ENCODE results near the gene ZDHHC21.

ZDHHC21 gene

DNA sequence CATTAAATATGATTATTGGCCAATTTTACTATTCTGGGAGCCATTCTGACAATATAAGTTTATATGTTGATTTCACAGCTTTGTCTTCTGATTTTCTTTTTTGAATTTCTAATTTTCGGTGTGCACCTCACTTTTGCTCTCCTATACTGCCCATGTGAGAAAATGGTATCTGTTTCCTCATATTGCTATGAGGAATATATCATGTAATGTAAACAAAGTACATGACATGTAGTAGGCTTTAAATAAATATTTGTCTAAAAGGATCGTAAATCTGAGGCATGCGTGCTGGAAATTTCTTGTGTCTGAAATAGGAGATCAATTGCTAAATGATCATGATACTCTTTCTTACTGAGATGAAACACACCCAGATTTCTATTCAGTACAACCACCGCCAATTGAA, 119.9 kb downstream of the ZDHHC21 start:
- no peaks in the 10 kb centered on the region for H3K36me3 ChIP-seq (ENCODE audit: control insufficient read depth, low read length)
- H3K79me2 ChIP-seq (ENCODE audit: control insufficient read depth, low read length) = no peaks in the 10 kb centered on the region
- TF ChIP-seq EZH2phosphoT487 (IDR thresholded peaks at IDR 0.05; ENCODE audit: borderline replicate concordance, low read length) = no peak
- TF ChIP-seq, protein P1, sequence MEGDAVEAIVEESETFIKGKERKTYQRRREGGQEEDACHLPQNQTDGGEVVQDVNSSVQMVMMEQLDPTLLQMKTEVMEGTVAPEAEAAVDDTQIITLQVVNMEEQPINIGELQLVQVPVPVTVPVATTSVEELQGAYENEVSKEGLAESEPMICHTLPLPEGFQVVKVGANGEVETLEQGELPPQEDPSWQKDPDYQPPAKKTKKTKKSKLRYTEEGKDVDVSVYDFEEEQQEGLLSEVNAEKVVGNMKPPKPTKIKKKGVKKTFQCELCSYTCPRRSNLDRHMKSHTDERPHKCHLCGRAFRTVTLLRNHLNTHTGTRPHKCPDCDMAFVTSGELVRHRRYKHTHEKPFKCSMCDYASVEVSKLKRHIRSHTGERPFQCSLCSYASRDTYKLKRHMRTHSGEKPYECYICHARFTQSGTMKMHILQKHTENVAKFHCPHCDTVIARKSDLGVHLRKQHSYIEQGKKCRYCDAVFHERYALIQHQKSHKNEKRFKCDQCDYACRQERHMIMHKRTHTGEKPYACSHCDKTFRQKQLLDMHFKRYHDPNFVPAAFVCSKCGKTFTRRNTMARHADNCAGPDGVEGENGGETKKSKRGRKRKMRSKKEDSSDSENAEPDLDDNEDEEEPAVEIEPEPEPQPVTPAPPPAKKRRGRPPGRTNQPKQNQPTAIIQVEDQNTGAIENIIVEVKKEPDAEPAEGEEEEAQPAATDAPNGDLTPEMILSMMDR (IDR thresholded peaks at IDR 0.05; ENCODE audit: low read depth, low read length, poor library complexity, severe bottlenecking) = no peak
- H3K27ac ChIP-seq (ENCODE audit: low read depth, low read length) = no peak overlapping the region
- H3K4me3 ChIP-seq (ENCODE audit: low read length) = no peak overlapping the region
- H3K4me2 ChIP-seq (ENCODE audit: low read length) = no peak overlapping the region
- H3K27me3 ChIP-seq (ENCODE audit: control insufficient read depth, low read length) = no peaks in the 10 kb centered on the region
- no peaks in the 10 kb centered on the region for H3F3A ChIP-seq (ENCODE audit: control insufficient read depth, insufficient read depth)
- H3K9me2 ChIP-seq (replicated peaks; ENCODE audit: control insufficient read depth, low read length) = no peaks in the 10 kb centered on the region
- peaks cover 3% of the 10 kb centered on the region; the same call in 1 of the 2 replicates for H3K9me3 ChIP-seq (ENCODE audit: control insufficient read depth, insufficient read depth, low read length)
- H3K4me1 ChIP-seq (ENCODE audit: control insufficient read depth, low read length) = no peaks in the 10 kb centered on the region
- H4K20me1 ChIP-seq (ENCODE audit: control insufficient read depth, insufficient read depth, low read depth, low read length) = no peaks in the 10 kb centered on the region

DNA sequence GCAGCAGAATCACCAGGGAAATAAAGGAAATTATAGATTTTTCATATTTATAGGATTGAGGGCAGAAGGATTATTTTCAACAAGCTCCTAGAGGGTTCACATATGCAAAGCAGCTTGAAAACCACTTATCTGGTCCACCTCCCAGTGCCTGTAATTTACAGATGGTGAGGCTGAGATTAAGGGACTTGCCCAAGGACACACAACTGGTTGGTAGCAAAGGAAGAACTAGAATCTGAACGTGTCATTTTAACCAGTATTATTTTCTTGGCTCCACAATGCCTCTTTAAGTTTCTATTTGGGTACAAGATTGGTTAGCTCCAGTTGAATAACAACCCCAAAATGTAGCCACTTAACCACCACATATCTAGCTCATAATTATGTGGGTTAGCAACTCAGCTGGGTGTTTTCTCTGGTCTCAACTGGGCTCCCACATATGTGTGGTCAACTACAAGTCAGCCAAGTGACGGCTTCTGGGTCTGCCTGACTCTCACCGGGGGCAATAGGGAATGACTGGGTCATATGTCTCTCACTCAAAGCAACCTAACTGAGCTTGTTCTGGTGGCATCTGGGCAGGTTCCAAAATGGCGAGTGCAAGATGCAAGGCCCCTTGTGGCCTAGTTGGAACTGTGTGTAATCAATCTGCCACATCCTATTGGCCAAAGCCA, 127.7 kb downstream of the ZDHHC21 start:
- Histone ChIP-seq H3K4me3 (ENCODE audit: low read length) (no peak overlapping the region), H3K79me2 (ENCODE audit: control insufficient read depth, low read length) (no peaks in the 10 kb centered on the region), H3F3A (ENCODE audit: control insufficient read depth, insufficient read depth) (no peaks in the 10 kb centered on the region), H3K9me3 (ENCODE audit: control insufficient read depth, insufficient read depth, low read length) (no peaks in the 10 kb centered on the region), H3K9me2 (replicated peaks; ENCODE audit: control insufficient read depth, low read length) (no peaks in the 10 kb centered on the region), H3K27ac (ENCODE audit: low read depth, low read length) (no peak overlapping the region), H3K36me3 (ENCODE audit: control insufficient read depth, low read length) (no peaks in the 10 kb centered on the region), H3K4me2 (ENCODE audit: low read length) (no peak overlapping the region), H3K4me1 (ENCODE audit: control insufficient read depth, low read length) (no peaks in the 10 kb centered on the region), H4K20me1 (ENCODE audit: control insufficient read depth, insufficient read depth, low read depth, low read length) (no peaks in the 10 kb centered on the region), H3K27me3 (ENCODE audit: control insufficient read depth, low read length) (no peaks in the 10 kb centered on the region)
- TF ChIP-seq, protein P1 (IDR thresholded peaks at IDR 0.05; ENCODE audit: low read depth, low read length, poor library complexity, severe bottlenecking) = no peak
- TF ChIP-seq EZH2phosphoT487 (IDR thresholded peaks at IDR 0.05; ENCODE audit: borderline replicate concordance, low read length) = no peak

DNA sequence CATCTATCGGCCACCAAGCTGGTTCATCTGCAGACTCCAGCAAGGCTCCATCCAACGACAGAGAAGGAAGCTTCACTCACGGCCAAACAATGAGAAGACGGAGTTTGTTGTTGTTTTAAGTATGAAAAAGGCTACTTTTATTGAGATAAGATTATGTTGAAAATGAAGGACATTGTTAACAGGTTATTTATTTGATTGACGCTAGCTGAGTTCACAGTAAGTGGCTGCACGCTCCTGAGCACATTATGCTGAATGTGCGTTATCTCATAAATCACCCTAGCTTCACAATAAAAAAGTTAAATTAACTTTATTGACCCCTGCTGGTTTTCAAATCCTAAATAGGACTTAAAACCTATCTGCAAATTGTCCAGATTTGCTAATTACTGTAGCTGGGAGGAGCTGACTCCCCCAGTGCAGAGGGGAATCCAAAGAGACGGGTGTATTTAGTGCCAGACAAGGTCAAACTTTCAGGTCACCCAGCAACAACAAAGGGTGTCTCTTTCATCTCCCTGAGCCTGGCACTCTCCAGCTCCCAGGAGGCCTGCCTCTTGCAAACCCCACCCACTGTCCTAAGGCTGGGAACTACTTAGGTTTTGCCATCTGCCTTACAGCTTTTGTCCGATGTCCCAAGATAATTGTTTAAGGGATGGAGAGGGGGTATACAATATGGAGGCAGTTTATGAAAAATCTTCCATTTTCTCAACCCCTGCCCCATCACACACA, 129.2 kb downstream of the ZDHHC21 start:
- Histone ChIP-seq H3K79me2 (ENCODE audit: control insufficient read depth, low read length) (no peaks in the 10 kb centered on the region), H3K4me1 (ENCODE audit: control insufficient read depth, low read length) (no peaks in the 10 kb centered on the region), H3K27ac (ENCODE audit: low read depth, low read length) (no peak overlapping the region), H3K4me3 (ENCODE audit: low read length) (no peak overlapping the region), H3K27me3 (ENCODE audit: control insufficient read depth, low read length) (no peaks in the 10 kb centered on the region), H4K20me1 (ENCODE audit: control insufficient read depth, insufficient read depth, low read depth, low read length) (no peaks in the 10 kb centered on the region), H3K9me2 (replicated peaks; ENCODE audit: control insufficient read depth, low read length) (no peaks in the 10 kb centered on the region), H3K4me2 (ENCODE audit: low read length) (no peak overlapping the region), H3K36me3 (ENCODE audit: control insufficient read depth, low read length) (no peaks in the 10 kb centered on the region), H3K9me3 (ENCODE audit: control insufficient read depth, insufficient read depth, low read length) (no peaks in the 10 kb centered on the region), H3F3A (ENCODE audit: control insufficient read depth, insufficient read depth) (no peaks in the 10 kb centered on the region)
- no peak for TF ChIP-seq EZH2phosphoT487 (IDR thresholded peaks at IDR 0.05; ENCODE audit: borderline replicate concordance, low read length)
- TF ChIP-seq, protein P1 (IDR thresholded peaks at IDR 0.05; ENCODE audit: low read depth, low read length, poor library complexity, severe bottlenecking) = no peak

Measured in DOHH2 (cell line).